OCI-LY7 (cell line): ENCODE data around the gene PKP1. TPM values are rescaled to one million over a fixed set of nuclear protein-coding genes. Genes with fewer than 3 reads are reported as not detected.

ENCODE experiments used
- BruUV-seq: library from RNA; stranded (reverse); fragments of 400-500 nt; replicated peaks from 2 replicates; lab custom pipeline; 2021; lab: Mats Ljungman, UMichigan
- CTCF ChIA-PET: fragments of 300-600 bp; sonication (Branson Sonifier 250); formaldehyde crosslinking; loops from one replicate; lab custom pipeline; 2022; ENCODE audit warnings: antibody characterized with exemption; ENCODE audit not compliant: unreplicated experiment; lab: Charles Lee
- POLR2A ChIA-PET: fragments of 300-600 bp; sonication (Branson Sonifier 250); formaldehyde crosslinking; loops from one replicate; lab custom pipeline; 2022; ENCODE audit warnings: antibody characterized with exemption; lab: Charles Lee
- DNase-seq: peaks from one replicate; pipeline ENCODE4 v3.0.0-alpha.2; 2015; ENCODE audit warnings: low spot score
- H2AFZ ChIP-seq: fragments of 200-600 bp; sonication (generic), shearing (Covaris generic); 2 replicates; pipeline ENCODE4 v1.6.1; 2014; ENCODE audit warnings: mild to moderate bottlenecking, antibody characterized with exemption, low read length, moderate library complexity
- H3K27ac ChIP-seq: fragments of 200-600 bp; sonication (generic); 2 replicates; pipeline ENCODE4 v1.5.1; 2014; ENCODE audit warnings: mixed run types, low read depth, mild to moderate bottlenecking, moderate library complexity, low read length, inconsistent platforms; ENCODE audit not compliant: poor library complexity, severe bottlenecking
- H3K36me3 ChIP-seq: fragments of 200-600 bp; sonication (generic); 2 replicates; pipeline ENCODE4 v1.6.1; 2014; ENCODE audit warnings: mild to moderate bottlenecking, antibody characterized with exemption, low read length, moderate library complexity, mixed read lengths; ENCODE audit not compliant: insufficient read depth
- H3K4me1 ChIP-seq: fragments of 200-600 bp; sonication (generic); 2 replicates; pipeline ENCODE4 v1.5.1; 2014; ENCODE audit warnings: mild to moderate bottlenecking, low read length; ENCODE audit not compliant: insufficient read depth, poor library complexity, severe bottlenecking
- H3K4me2 ChIP-seq: fragments of 200-600 bp; sonication (generic); 2 replicates; pipeline ENCODE4 v1.6.1; 2014; ENCODE audit warnings: mild to moderate bottlenecking, low read length
- H3K4me3 ChIP-seq: fragments of 200-600 bp; sonication (generic); 2 replicates; pipeline ENCODE4 v1.5.1; 2014; ENCODE audit warnings: mild to moderate bottlenecking, low read depth, low read length; ENCODE audit not compliant: poor library complexity, severe bottlenecking
- H3K79me2 ChIP-seq: fragments of 200-600 bp; sonication (generic); 2 replicates; pipeline ENCODE4 v1.6.1; 2016; ENCODE audit warnings: low read depth, mild to moderate bottlenecking, low read length, moderate library complexity, mixed read lengths; ENCODE audit not compliant: insufficient read depth
- H3K9me2 ChIP-seq: fragments of 200-600 bp; sonication (generic); 2 replicates; pipeline ENCODE4 v1.6.1; 2016; ENCODE audit warnings: mild to moderate bottlenecking, low read length, mixed read lengths; ENCODE audit not compliant: insufficient read depth
- H3K9me3 ChIP-seq: fragments of 200-600 bp; sonication (generic); 2 replicates; pipeline ENCODE4 v1.6.1; 2014; ENCODE audit warnings: mild to moderate bottlenecking, mixed run types, low read length, mixed read lengths
- H4K20me1 ChIP-seq: fragments of 200-600 bp; sonication (generic); 2 replicates; pipeline ENCODE4 v1.6.1; 2014; ENCODE audit warnings: mild to moderate bottlenecking, antibody characterized with exemption, low read length, moderate library complexity, mixed read lengths; ENCODE audit not compliant: insufficient read depth
- EZH2phosphoT487 ChIP-seq: fragments of 200-600 bp; sonication (generic); IDR thresholded peaks from 2 replicates; pipeline ENCODE4 v1.6.1; 2018; ENCODE audit warnings: low read depth, borderline replicate concordance, mild to moderate bottlenecking, mixed run types, antibody characterized with exemption, low read length, moderate library complexity, mixed read lengths
- intact Hi-C: fragments of 100-400 bp; cut with micrococcal nuclease; formaldehyde crosslinking; loops from one replicate; pipeline ENCODE4 v1.10.0; 2022; ENCODE audit not compliant: unreplicated experiment
- total RNA-seq, 2 experiments: library from RNA; depleted of rRNA in 1 of 2; stranded (reverse); fragments of >200 nt in 1 of 2; shearing (Covaris generic) in 1 of 2; gene quantifications; 2 replicates each; pipeline ENCODE4 v1.2.3, GENCODE V29; 2014 to 2022
- TF ChIP-seq, protein P1 (sequence below): fragments of 200-600 bp; sonication (generic); conservative IDR thresholded peaks from 2 replicates; pipeline ENCODE4 v1.5.1; 2014; ENCODE audit warnings: mild to moderate bottlenecking, antibody characterized with exemption, low read length, moderate library complexity, mixed read lengths

Gene PKP1
- total RNA-seq, 2 experiments from 2014 or later, result not detected

DNA sequence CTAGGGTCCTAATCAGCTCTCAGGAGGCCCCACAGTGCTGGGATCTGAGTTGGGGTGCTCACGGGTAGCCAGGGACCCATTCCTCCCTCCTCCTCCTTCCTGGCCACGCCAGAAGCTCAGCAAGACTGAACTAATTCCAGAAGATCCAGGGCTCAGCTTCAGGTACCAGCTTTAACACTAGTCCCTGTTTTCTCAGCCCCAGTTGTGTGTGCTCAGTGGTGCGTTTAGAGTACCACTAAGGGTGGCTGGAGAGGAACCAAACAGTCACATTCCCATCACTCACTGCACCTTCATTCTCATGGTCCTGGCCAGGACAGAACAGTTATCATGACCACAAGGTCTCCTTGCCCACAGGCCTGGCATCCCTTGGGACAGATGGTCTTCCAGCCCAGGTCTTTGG lies 20.8 kb downstream of the PKP1 start:
- Histone ChIP-seq H3K27ac (no peak overlapping the region), H4K20me1 (no peaks in the 10 kb centered on the region), H3K4me3 (no peak overlapping the region), H3K79me2 (no peaks in the 10 kb centered on the region), H3K36me3 (no peaks in the 10 kb centered on the region), H2AFZ (no peak overlapping the region), H3K9me3 (no peaks in the 10 kb centered on the region), H3K9me2 (no peaks in the 10 kb centered on the region), H3K4me1 (no peaks in the 10 kb centered on the region), H3K4me2 (no peak overlapping the region)
- no peak for DNase-seq
- no TSS peak for BruUV-seq
- intact Hi-C loops, result no loop called here
- no peak for TF ChIP-seq EZH2phosphoT487
- TF ChIP-seq, protein P1, sequence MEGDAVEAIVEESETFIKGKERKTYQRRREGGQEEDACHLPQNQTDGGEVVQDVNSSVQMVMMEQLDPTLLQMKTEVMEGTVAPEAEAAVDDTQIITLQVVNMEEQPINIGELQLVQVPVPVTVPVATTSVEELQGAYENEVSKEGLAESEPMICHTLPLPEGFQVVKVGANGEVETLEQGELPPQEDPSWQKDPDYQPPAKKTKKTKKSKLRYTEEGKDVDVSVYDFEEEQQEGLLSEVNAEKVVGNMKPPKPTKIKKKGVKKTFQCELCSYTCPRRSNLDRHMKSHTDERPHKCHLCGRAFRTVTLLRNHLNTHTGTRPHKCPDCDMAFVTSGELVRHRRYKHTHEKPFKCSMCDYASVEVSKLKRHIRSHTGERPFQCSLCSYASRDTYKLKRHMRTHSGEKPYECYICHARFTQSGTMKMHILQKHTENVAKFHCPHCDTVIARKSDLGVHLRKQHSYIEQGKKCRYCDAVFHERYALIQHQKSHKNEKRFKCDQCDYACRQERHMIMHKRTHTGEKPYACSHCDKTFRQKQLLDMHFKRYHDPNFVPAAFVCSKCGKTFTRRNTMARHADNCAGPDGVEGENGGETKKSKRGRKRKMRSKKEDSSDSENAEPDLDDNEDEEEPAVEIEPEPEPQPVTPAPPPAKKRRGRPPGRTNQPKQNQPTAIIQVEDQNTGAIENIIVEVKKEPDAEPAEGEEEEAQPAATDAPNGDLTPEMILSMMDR, result no peak
- POLR2A ChIA-PET, result no interaction called here
- CTCF ChIA-PET, result no interaction called here

DNA sequence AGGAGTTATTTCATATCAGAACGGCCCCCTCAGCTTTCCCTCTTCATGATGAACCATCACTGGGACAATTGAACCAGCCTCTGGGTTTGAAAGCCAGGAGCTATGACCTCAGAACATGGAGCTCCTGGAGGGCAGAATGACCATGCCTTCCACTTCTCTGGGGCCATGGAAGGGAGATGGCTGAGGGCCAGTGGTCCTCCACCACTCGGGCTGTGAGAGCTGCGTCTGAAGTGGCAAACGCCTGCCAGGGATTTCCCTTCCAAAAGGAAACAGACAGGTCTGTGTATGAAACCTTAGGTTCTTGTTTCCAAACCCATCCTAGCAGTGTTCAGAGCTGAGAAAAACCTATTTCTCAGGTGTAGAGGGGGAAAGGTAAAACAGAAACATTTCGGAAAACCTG lies 22.5 kb downstream of the PKP1 start:
- ChIA-PET CTCF (no interaction called here), POLR2A (no interaction called here)
- Histone ChIP-seq H3K4me3 (no peak overlapping the region), H3K4me2 (no peak overlapping the region), H3K4me1 (no peaks in the 10 kb centered on the region), H3K36me3 (no peaks in the 10 kb centered on the region), H3K9me3 (no peaks in the 10 kb centered on the region), H3K79me2 (no peaks in the 10 kb centered on the region), H2AFZ (no peak overlapping the region), H3K27ac (no peak overlapping the region), H4K20me1 (no peaks in the 10 kb centered on the region; the same call in 1 of the 2 replicates), H3K9me2 (no peaks in the 10 kb centered on the region)
- TF ChIP-seq, protein P1, result no peak
- TF ChIP-seq EZH2phosphoT487, result no peak
- no peak for DNase-seq
- intact Hi-C loops, result loop anchor here (5.0 kb wide), 1 partner anchor 56 kb away; no protein-coding TSS in a partner anchor
- BruUV-seq, result no TSS peak

DNA sequence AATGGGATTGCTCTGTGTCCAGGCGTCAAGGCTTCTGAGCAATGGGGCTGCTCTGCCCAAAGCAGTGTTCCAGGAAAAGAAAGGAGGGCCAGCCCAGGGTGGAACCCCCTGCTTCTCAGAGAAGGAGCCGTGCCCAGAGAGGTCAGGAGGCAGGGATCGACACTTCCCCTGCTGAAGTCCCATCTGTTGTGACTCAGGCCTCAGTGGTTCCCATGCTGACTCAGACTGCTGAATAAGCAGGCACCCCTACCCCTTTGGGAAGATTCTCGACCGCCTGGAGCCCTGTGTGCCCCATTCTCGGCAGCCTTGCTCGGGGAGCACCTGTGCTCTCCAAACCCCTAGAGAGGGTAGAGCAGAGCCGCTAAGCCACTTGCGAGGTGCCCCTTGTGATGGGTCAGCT lies 23.9 kb downstream of the PKP1 start:
- POLR2A ChIA-PET, result no interaction called here
- H3K4me2 ChIP-seq, result no peak overlapping the region

More for the DNA sequence above, 23.9 kb downstream of the PKP1 start:
- TF ChIP-seq EZH2phosphoT487, result no peak
- TF ChIP-seq, protein P1, result no peak
- H3K4me1 ChIP-seq, result no peaks in the 10 kb centered on the region
- H3K27ac ChIP-seq, result no peak overlapping the region
- H2AFZ ChIP-seq, result no peak overlapping the region
- H4K20me1 ChIP-seq, result no peaks in the 10 kb centered on the region; the same call in 1 of the 2 replicates
- no TSS peak for BruUV-seq
- H3K9me2 ChIP-seq, result no peaks in the 10 kb centered on the region
- H3K4me3 ChIP-seq, result no peak overlapping the region
- intact Hi-C loops, result loop anchor here (5.0 kb wide), 1 partner anchor 55 kb away; no protein-coding TSS in a partner anchor
- CTCF ChIA-PET, result no interaction called here
- no peaks in the 10 kb centered on the region for H3K36me3 ChIP-seq
- H3K79me2 ChIP-seq, result no peaks in the 10 kb centered on the region
- no peak for DNase-seq
- H3K9me3 ChIP-seq, result no peaks in the 10 kb centered on the region
